Panc1 (cell line): ENCODE measurements around the gene ANO1. TPM values are rescaled to one million over a fixed set of nuclear protein-coding genes. Genes with fewer than 3 reads are reported as not detected.

ENCODE experiments used
- ATAC-seq: fragments of 200-7000 bp; cut with Tn5 transposase; 2 replicates; pipeline ENCODE4 v1.9.1; 2020; ENCODE audit warnings: mild to moderate bottlenecking, moderate library complexity
- BruUV-seq: library from RNA; stranded (reverse); fragments of 400-500 nt; replicated peaks from 2 replicates; lab custom pipeline; 2021; lab: Mats Ljungman, UMichigan
- CTCF ChIA-PET: fragments of 300-600 bp; sonication (Branson Sonifier 250); formaldehyde crosslinking; loops from one replicate; lab custom pipeline; 2022; ENCODE audit warnings: antibody characterized with exemption; lab: Charles Lee
- POLR2A ChIA-PET: fragments of 300-600 bp; sonication (Branson Sonifier 250); formaldehyde crosslinking; loops from one replicate; lab custom pipeline; 2022; ENCODE audit warnings: antibody characterized with exemption; lab: Charles Lee
- DNase-seq: peaks from one replicate; pipeline ENCODE4 v3.0.0-alpha.2; 2010; ENCODE audit warnings: low read depth, low spot score
- H3K27ac ChIP-seq: 2 replicates; pipeline ENCODE4 v1.5.1; 2011; ENCODE audit warnings: mild to moderate bottlenecking, low read length, inconsistent platforms
- H3K27me3 ChIP-seq: fragments of 200-500 bp; sonication (Bioruptor generic); 2 replicates; pipeline ENCODE4 v1.6.0; 2014; ENCODE audit warnings: low read length, inconsistent platforms; ENCODE audit not compliant: control insufficient read depth, insufficient read depth
- H3K36me3 ChIP-seq: fragments of 200-500 bp; sonication (Bioruptor generic); 2 replicates; pipeline ENCODE4 v1.5.1; 2014; ENCODE audit warnings: inconsistent platforms, mild to moderate bottlenecking, low read length, moderate library complexity; ENCODE audit not compliant: control insufficient read depth, insufficient read depth
- H3K4me1 ChIP-seq: 2 replicates; pipeline ENCODE4 v1.5.1; 2011; ENCODE audit warnings: inconsistent platforms, mild to moderate bottlenecking, low read length, moderate library complexity; ENCODE audit not compliant: control insufficient read depth, insufficient read depth
- H3K4me3 ChIP-seq, 2 experiments: 2 replicates each; pipeline ENCODE4 v1.5.1; 2011 to 2012; ENCODE audit warnings: low read depth in 2 of 2, low read length in 2 of 2, mild to moderate bottlenecking in 2 of 2, inconsistent platforms in 1 of 2, moderate library complexity in 1 of 2
- H3K9me3 ChIP-seq: fragments of 200-500 bp; sonication (Bioruptor generic); 2 replicates; pipeline ENCODE4 v1.5.1; 2014; ENCODE audit warnings: low read depth, mild to moderate bottlenecking, inconsistent platforms, low read length, moderate library complexity; ENCODE audit not compliant: control insufficient read depth, insufficient read depth
- POLR2AphosphoS5 ChIP-seq: IDR thresholded peaks from 2 replicates; pipeline ENCODE4 v1.6.1; 2012; ENCODE audit warnings: mild to moderate bottlenecking, low read depth, low read length, moderate library complexity
- SIN3A ChIP-seq: IDR thresholded peaks from 2 replicates; pipeline ENCODE4 v1.6.1; 2012; ENCODE audit warnings: low read depth, mild to moderate bottlenecking, low read length, moderate library complexity, borderline replicate concordance; ENCODE audit not compliant: insufficient read depth
- TCF7L2 ChIP-seq: IDR thresholded peaks from 2 replicates; pipeline ENCODE4 v1.6.1; 2011; ENCODE audit warnings: mild to moderate bottlenecking, low read depth, low read length, inconsistent platforms
- in situ Hi-C: cut with HindIII; loops from 2 replicates; pipeline ENCODE4 v1.10.0; 2016; ENCODE audit warnings: low sequenced_read_pairs, low pct_unique_long_range_greater_than_20kb
- intact Hi-C: fragments of 100-400 bp; cut with micrococcal nuclease; formaldehyde crosslinking; loops from one replicate; pipeline ENCODE4 v1.10.0; 2022; ENCODE audit not compliant: unreplicated experiment
- total RNA-seq: library from RNA; stranded (reverse); gene quantifications from one replicate; pipeline ENCODE4 v1.2.1, GENCODE V29; 2021; ENCODE audit not compliant: unreplicated experiment
- TF ChIP-seq, protein P1 (sequence below): fragments of 450-650 bp; IDR thresholded peaks from 2 replicates; pipeline ENCODE4 v1.5.1; 2017; ENCODE audit warnings: mild to moderate bottlenecking
- TF ChIP-seq, protein P2 (sequence below), 2 experiments: IDR thresholded peaks; 2 replicates each; pipeline ENCODE4 v1.6.1; 2011 to 2012; ENCODE audit warnings: low read depth in 2 of 2, control low read depth in 1 of 2, low read length in 1 of 2, mild to moderate bottlenecking in 1 of 2, moderate library complexity in 1 of 2; ENCODE audit not compliant: insufficient read depth in 1 of 2

The ANO1 gene
- total RNA-seq, 1 experiment from 2014 or later: 2.3 TPM

- H3K27ac ChIP-seq: no peak overlapping the region
- intact Hi-C loops: no loop called here
- no TSS peak for BruUV-seq
- no peaks in the 10 kb centered on the region; the same call in 1 of the 2 replicates for H3K27me3 ChIP-seq
- H3K36me3 ChIP-seq: no peaks in the 10 kb centered on the region
- no peak overlapping the region for H3K4me3 ChIP-seq
- DNase-seq: no peak
- in situ Hi-C loops: no loop called here
- no peak for TF ChIP-seq SIN3A
- TF ChIP-seq TCF7L2: no peak
- TF ChIP-seq, protein P1, sequence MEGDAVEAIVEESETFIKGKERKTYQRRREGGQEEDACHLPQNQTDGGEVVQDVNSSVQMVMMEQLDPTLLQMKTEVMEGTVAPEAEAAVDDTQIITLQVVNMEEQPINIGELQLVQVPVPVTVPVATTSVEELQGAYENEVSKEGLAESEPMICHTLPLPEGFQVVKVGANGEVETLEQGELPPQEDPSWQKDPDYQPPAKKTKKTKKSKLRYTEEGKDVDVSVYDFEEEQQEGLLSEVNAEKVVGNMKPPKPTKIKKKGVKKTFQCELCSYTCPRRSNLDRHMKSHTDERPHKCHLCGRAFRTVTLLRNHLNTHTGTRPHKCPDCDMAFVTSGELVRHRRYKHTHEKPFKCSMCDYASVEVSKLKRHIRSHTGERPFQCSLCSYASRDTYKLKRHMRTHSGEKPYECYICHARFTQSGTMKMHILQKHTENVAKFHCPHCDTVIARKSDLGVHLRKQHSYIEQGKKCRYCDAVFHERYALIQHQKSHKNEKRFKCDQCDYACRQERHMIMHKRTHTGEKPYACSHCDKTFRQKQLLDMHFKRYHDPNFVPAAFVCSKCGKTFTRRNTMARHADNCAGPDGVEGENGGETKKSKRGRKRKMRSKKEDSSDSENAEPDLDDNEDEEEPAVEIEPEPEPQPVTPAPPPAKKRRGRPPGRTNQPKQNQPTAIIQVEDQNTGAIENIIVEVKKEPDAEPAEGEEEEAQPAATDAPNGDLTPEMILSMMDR: no peak
- TF ChIP-seq POLR2AphosphoS5: no peak
- TF ChIP-seq, protein P2, sequence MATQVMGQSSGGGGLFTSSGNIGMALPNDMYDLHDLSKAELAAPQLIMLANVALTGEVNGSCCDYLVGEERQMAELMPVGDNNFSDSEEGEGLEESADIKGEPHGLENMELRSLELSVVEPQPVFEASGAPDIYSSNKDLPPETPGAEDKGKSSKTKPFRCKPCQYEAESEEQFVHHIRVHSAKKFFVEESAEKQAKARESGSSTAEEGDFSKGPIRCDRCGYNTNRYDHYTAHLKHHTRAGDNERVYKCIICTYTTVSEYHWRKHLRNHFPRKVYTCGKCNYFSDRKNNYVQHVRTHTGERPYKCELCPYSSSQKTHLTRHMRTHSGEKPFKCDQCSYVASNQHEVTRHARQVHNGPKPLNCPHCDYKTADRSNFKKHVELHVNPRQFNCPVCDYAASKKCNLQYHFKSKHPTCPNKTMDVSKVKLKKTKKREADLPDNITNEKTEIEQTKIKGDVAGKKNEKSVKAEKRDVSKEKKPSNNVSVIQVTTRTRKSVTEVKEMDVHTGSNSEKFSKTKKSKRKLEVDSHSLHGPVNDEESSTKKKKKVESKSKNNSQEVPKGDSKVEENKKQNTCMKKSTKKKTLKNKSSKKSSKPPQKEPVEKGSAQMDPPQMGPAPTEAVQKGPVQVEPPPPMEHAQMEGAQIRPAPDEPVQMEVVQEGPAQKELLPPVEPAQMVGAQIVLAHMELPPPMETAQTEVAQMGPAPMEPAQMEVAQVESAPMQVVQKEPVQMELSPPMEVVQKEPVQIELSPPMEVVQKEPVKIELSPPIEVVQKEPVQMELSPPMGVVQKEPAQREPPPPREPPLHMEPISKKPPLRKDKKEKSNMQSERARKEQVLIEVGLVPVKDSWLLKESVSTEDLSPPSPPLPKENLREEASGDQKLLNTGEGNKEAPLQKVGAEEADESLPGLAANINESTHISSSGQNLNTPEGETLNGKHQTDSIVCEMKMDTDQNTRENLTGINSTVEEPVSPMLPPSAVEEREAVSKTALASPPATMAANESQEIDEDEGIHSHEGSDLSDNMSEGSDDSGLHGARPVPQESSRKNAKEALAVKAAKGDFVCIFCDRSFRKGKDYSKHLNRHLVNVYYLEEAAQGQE (IDR thresholded peaks at IDR 0.05; ENCODE audit: insufficient read depth in 1 of 2, low read depth in 2 of 2, low read length in 1 of 2): no peak
- ATAC-seq: no peak
- ChIA-PET CTCF (no interaction called here), POLR2A (no interaction called here)
- H3K9me3 ChIP-seq: peaks cover 4% of the 10 kb centered on the region; the same call in 1 of the 2 replicates
- H3K4me1 ChIP-seq: no peaks in the 10 kb centered on the region
Measured at GRCh38 chr11:70038034-70038834, 39.9 kb upstream of the ANO1 start.

DNA sequence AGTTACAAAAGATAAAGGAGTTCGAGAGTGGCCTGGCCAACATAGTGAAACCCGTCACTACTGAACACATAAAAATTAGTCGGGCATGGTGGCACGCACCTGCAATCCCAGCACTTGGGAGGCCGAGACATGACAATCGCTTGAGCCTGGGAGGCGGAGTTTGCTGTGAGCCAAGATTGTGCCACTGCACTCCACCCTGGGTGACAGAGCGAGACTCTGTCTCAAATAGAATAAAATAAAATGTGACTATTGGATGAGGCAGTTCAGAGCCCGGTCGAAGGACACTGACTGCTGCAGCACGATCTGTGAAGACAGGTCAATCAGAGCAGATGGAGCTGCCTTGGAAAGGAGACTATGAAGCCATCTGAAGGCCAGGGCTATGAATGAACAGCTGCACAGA lies 37.7 kb upstream of the ANO1 start:
- H3K27ac ChIP-seq: no peak overlapping the region
- POLR2A ChIA-PET: no interaction called here
- DNase-seq (no peak), ATAC-seq (no peak)
- no peaks in the 10 kb centered on the region for H3K4me1 ChIP-seq
- H3K27me3 ChIP-seq: no peaks in the 10 kb centered on the region
- CTCF ChIA-PET: no interaction called here
- in situ Hi-C loops (no loop called here), intact Hi-C loops (no loop called here)
- H3K9me3 ChIP-seq: peaks cover 22% of the 10 kb centered on the region
- H3K36me3 ChIP-seq: no peaks in the 10 kb centered on the region
- no TSS peak for BruUV-seq
- no peak overlapping the region for H3K4me3 ChIP-seq
- no peak for TF ChIP-seq POLR2AphosphoS5
- no peak for TF ChIP-seq SIN3A
- TF ChIP-seq TCF7L2: no peak
- TF ChIP-seq, protein P1: no peak
- TF ChIP-seq, protein P2 (IDR thresholded peaks at IDR 0.05; ENCODE audit: insufficient read depth in 1 of 2, low read depth in 2 of 2, low read length in 1 of 2): no peak
